ENCODE results near the gene PPARGC1A.

DNA sequence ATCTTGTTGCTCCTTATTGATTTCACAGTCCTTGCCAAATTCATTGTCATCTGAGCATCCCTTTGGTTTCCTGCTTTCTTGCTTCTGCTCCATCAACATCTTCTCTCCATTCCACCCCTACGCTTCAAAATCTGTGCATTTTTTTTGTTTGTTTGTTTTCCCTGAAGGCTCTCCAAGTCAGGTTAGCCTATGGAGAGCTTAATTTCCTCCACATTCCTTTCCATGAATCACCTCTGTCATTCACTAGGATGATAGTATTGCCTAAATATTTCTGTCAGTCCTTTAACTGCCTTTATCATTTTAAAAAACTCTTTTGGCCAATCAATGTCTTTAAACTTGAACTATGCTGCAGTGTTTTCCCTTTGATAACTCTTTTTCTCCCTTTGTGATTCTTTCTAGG, 67.7 kb downstream of the PPARGC1A start:
- TF ChIP-seq, protein P1, sequence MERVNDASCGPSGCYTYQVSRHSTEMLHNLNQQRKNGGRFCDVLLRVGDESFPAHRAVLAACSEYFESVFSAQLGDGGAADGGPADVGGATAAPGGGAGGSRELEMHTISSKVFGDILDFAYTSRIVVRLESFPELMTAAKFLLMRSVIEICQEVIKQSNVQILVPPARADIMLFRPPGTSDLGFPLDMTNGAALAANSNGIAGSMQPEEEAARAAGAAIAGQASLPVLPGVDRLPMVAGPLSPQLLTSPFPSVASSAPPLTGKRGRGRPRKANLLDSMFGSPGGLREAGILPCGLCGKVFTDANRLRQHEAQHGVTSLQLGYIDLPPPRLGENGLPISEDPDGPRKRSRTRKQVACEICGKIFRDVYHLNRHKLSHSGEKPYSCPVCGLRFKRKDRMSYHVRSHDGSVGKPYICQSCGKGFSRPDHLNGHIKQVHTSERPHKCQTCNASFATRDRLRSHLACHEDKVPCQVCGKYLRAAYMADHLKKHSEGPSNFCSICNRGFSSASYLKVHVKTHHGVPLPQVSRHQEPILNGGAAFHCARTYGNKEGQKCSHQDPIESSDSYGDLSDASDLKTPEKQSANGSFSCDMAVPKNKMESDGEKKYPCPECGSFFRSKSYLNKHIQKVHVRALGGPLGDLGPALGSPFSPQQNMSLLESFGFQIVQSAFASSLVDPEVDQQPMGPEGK (CRISPR knock-in tag; IDR thresholded peaks at IDR 0.05): no peak
- no peak for TF ChIP-seq SIN3B (IDR thresholded peaks at IDR 0.05; ENCODE audit: low read length)
- TF ChIP-seq, protein P2, sequence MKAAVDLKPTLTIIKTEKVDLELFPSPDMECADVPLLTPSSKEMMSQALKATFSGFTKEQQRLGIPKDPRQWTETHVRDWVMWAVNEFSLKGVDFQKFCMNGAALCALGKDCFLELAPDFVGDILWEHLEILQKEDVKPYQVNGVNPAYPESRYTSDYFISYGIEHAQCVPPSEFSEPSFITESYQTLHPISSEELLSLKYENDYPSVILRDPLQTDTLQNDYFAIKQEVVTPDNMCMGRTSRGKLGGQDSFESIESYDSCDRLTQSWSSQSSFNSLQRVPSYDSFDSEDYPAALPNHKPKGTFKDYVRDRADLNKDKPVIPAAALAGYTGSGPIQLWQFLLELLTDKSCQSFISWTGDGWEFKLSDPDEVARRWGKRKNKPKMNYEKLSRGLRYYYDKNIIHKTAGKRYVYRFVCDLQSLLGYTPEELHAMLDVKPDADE (CRISPR knock-in tag; IDR thresholded peaks at IDR 0.05): no peak
- TF ChIP-seq, protein P3, sequence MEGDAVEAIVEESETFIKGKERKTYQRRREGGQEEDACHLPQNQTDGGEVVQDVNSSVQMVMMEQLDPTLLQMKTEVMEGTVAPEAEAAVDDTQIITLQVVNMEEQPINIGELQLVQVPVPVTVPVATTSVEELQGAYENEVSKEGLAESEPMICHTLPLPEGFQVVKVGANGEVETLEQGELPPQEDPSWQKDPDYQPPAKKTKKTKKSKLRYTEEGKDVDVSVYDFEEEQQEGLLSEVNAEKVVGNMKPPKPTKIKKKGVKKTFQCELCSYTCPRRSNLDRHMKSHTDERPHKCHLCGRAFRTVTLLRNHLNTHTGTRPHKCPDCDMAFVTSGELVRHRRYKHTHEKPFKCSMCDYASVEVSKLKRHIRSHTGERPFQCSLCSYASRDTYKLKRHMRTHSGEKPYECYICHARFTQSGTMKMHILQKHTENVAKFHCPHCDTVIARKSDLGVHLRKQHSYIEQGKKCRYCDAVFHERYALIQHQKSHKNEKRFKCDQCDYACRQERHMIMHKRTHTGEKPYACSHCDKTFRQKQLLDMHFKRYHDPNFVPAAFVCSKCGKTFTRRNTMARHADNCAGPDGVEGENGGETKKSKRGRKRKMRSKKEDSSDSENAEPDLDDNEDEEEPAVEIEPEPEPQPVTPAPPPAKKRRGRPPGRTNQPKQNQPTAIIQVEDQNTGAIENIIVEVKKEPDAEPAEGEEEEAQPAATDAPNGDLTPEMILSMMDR (CRISPR knock-in tag; IDR thresholded peaks at IDR 0.05): no peak
- TF ChIP-seq POLR2AphosphoS2 (IDR thresholded peaks at IDR 0.05; ENCODE audit: low read depth, low read length): no peak
- TF ChIP-seq NPAS2 (CRISPR knock-in tag; IDR thresholded peaks at IDR 0.05; ENCODE audit: borderline replicate concordance): no peak
- TF ChIP-seq, protein P4, sequence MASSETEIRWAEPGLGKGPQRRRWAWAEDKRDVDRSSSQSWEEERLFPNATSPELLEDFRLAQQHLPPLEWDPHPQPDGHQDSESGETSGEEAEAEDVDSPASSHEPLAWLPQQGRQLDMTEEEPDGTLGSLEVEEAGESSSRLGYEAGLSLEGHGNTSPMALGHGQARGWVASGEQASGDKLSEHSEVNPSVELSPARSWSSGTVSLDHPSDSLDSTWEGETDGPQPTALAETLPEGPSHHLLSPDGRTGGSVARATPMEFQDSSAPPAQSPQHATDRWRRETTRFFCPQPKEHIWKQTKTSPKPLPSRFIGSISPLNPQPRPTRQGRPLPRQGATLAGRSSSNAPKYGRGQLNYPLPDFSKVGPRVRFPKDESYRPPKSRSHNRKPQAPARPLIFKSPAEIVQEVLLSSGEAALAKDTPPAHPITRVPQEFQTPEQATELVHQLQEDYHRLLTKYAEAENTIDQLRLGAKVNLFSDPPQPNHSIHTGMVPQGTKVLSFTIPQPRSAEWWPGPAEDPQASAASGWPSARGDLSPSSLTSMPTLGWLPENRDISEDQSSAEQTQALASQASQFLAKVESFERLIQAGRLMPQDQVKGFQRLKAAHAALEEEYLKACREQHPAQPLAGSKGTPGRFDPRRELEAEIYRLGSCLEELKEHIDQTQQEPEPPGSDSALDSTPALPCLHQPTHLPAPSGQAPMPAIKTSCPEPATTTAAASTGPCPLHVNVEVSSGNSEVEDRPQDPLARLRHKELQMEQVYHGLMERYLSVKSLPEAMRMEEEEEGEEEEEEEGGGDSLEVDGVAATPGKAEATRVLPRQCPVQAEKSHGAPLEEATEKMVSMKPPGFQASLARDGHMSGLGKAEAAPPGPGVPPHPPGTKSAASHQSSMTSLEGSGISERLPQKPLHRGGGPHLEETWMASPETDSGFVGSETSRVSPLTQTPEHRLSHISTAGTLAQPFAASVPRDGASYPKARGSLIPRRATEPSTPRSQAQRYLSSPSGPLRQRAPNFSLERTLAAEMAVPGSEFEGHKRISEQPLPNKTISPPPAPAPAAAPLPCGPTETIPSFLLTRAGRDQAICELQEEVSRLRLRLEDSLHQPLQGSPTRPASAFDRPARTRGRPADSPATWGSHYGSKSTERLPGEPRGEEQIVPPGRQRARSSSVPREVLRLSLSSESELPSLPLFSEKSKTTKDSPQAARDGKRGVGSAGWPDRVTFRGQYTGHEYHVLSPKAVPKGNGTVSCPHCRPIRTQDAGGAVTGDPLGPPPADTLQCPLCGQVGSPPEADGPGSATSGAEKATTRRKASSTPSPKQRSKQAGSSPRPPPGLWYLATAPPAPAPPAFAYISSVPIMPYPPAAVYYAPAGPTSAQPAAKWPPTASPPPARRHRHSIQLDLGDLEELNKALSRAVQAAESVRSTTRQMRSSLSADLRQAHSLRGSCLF (CRISPR knock-in tag; IDR thresholded peaks at IDR 0.05; ENCODE audit: borderline replicate concordance): no peak
- TF ChIP-seq, protein P5, sequence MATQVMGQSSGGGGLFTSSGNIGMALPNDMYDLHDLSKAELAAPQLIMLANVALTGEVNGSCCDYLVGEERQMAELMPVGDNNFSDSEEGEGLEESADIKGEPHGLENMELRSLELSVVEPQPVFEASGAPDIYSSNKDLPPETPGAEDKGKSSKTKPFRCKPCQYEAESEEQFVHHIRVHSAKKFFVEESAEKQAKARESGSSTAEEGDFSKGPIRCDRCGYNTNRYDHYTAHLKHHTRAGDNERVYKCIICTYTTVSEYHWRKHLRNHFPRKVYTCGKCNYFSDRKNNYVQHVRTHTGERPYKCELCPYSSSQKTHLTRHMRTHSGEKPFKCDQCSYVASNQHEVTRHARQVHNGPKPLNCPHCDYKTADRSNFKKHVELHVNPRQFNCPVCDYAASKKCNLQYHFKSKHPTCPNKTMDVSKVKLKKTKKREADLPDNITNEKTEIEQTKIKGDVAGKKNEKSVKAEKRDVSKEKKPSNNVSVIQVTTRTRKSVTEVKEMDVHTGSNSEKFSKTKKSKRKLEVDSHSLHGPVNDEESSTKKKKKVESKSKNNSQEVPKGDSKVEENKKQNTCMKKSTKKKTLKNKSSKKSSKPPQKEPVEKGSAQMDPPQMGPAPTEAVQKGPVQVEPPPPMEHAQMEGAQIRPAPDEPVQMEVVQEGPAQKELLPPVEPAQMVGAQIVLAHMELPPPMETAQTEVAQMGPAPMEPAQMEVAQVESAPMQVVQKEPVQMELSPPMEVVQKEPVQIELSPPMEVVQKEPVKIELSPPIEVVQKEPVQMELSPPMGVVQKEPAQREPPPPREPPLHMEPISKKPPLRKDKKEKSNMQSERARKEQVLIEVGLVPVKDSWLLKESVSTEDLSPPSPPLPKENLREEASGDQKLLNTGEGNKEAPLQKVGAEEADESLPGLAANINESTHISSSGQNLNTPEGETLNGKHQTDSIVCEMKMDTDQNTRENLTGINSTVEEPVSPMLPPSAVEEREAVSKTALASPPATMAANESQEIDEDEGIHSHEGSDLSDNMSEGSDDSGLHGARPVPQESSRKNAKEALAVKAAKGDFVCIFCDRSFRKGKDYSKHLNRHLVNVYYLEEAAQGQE (IDR thresholded peaks at IDR 0.05; ENCODE audit: borderline replicate concordance in 1 of 2, low read depth in 1 of 2, low read length in 2 of 2): no peak
- no peak for TF ChIP-seq NFIC (IDR thresholded peaks at IDR 0.05; ENCODE audit: low read length)

All from HepG2 (cell line).